GM19324 (cell line): ENCODE data around the gene NUDT17.
"Not testable (repeated sequence)": the region's sequence is repeated elsewhere in the genome, so short reads cannot be mapped to it uniquely, and the experiment has no call there.

Experiments used
- ATAC-seq: cut with Tn5 transposase; IDR thresholded peaks from one replicate; pipeline ENCODE4 v1.9.1; 2021; ENCODE audit warnings: mild to moderate bottlenecking, moderate library complexity; ENCODE audit not compliant: unreplicated experiment, low FRiP score

The NUDT17 gene

GRCh38 chr1:145845514-145846161 lies at the start of gene NUDT17:
Gene NUDT17, plus strand, starts transcription at chr1:145845630. Its CDS starts 11 bp downstream, at chr1:145845641.
- peak; percentile 68 for ATAC-seq

- ATAC-seq: no peak
Observed at GRCh38 chr1:145796753-145797152, 48.7 kb upstream of the NUDT17 start.

GRCh38 chr1:145799806-145800205 lies 45.6 kb upstream of the NUDT17 start:
- ATAC-seq: no peak

GRCh38 chr1:145804235-145805045 lies 41.0 kb upstream of the NUDT17 start:
- no peak for ATAC-seq

- ATAC-seq: no peak
Observed at GRCh38 chr1:145805057-145805456, 40.4 kb upstream of the NUDT17 start.

- ATAC-seq: no peak
Observed at GRCh38 chr1:145806408-145806807, 39.0 kb upstream of the NUDT17 start.

- no peak for ATAC-seq
Observed at GRCh38 chr1:145806844-145807243, 38.6 kb upstream of the NUDT17 start.

GRCh38 chr1:145812977-145813810 lies 32.2 kb upstream of the NUDT17 start:
- ATAC-seq: peak; percentile 36

- not testable (repeated sequence) for ATAC-seq
Observed at GRCh38 chr1:145818095-145818494, 27.3 kb upstream of the NUDT17 start.

- ATAC-seq: not testable (repeated sequence)
Observed at GRCh38 chr1:145822779-145823331, 22.6 kb upstream of the NUDT17 start.

- ATAC-seq: peak; percentile 93
Observed at GRCh38 chr1:145823565-145824498, 21.6 kb upstream of the NUDT17 start, which contains the start of the genes POLR3C and RNF115. Gene POLR3C, plus strand, starts transcription at chr1:145824200. Its CDS starts 1,577 bp downstream, at chr1:145825777. Gene RNF115, minus strand, starts transcription at chr1:145824095. Its CDS starts 222 bp downstream, at chr1:145823873.

- ATAC-seq: no peak
Observed at GRCh38 chr1:145824499-145824842, 21.0 kb upstream of the NUDT17 start.

- no peak for ATAC-seq
Observed at GRCh38 chr1:145826030-145826429, 19.4 kb upstream of the NUDT17 start.

GRCh38 chr1:145827966-145828365 lies 17.5 kb upstream of the NUDT17 start:
- ATAC-seq: no peak

GRCh38 chr1:145828367-145829026 lies 16.9 kb upstream of the NUDT17 start:
- ATAC-seq: no peak

GRCh38 chr1:145830810-145831209 lies 14.6 kb upstream of the NUDT17 start:
- not testable (repeated sequence) for ATAC-seq

- no peak for ATAC-seq
Observed at GRCh38 chr1:145837656-145838055, 7.8 kb upstream of the NUDT17 start.

GRCh38 chr1:145843031-145843430 lies 2.4 kb upstream of the NUDT17 start:
- ATAC-seq: no peak

GRCh38 chr1:145845144-145845513 lies 301 bp upstream of the NUDT17 start:
- ATAC-seq: peak; percentile 64
